SJCRH30 (cell line): Measurements from ENCODE around the gene DNAJB4. TPM values are rescaled to one million over a fixed set of nuclear protein-coding genes. Genes with fewer than 3 reads are reported as not detected.
"Not testable (repeated sequence)": the region's sequence is repeated elsewhere in the genome, so short reads cannot be mapped to it uniquely, and the experiment has no call there.

Experiments
- DNase-seq, 2 experiments: peaks; one replicate each; pipeline ENCODE4 v3.0.0-alpha.2; 2015 to 2020
- H3K27ac ChIP-seq: fragments of 250-450 bp; sonication (Bioruptor Pico); 2 replicates; pipeline ENCODE4 v1.5.1; 2020; ENCODE audit warnings: mild to moderate bottlenecking, moderate library complexity
- H3K27me3 ChIP-seq: fragments of 250-450 bp; sonication (Bioruptor Pico); 2 replicates; pipeline ENCODE4 v1.5.1; 2020; ENCODE audit warnings: mild to moderate bottlenecking, moderate library complexity
- H3K36me3 ChIP-seq: fragments of 250-450 bp; sonication (Bioruptor Pico); 2 replicates; pipeline ENCODE4 v1.5.1; 2020; ENCODE audit warnings: mild to moderate bottlenecking, moderate library complexity
- H3K4me1 ChIP-seq: fragments of 250-450 bp; sonication (Bioruptor Pico); 2 replicates; pipeline ENCODE4 v1.5.1; 2020; ENCODE audit warnings: mild to moderate bottlenecking, moderate library complexity
- H3K4me3 ChIP-seq: fragments of 250-450 bp; sonication (Bioruptor Pico); 2 replicates; pipeline ENCODE4 v1.5.1; 2020; ENCODE audit warnings: mild to moderate bottlenecking, moderate library complexity
- H3K9me3 ChIP-seq: fragments of 250-450 bp; sonication (Bioruptor Pico); replicated peaks from 2 replicates; pipeline ENCODE4 v1.5.1; 2020; ENCODE audit warnings: mild to moderate bottlenecking, moderate library complexity
- total RNA-seq: library from RNA; depleted of rRNA; stranded (reverse); fragments of >200 nt; shearing (Covaris generic); gene quantifications from 2 replicates; pipeline ENCODE4 v1.2.3, GENCODE V29; 2014; rRNA removed

Gene DNAJB4
- total RNA-seq, 1 experiment from 2014 or later, result 35.0 TPM

DNA sequence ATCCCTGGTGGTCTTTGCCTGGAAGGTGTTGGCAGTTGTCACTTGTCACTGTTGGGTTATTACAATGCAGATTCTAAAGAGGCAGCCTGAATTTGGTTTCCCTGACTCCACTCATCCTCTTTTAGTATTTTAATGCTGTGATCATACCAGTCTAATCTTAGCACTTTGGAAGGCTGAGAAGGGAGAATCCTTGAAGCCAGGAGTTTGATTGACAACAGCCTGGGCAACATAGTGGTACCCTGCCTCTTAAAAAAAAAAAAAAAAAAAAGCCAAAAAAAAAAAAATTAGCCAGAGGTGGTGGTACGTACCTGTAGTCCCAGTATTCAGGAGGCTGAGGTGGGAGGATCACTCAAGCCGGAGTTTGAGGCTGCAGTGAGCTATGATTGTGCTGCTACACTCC lies 48.8 kb downstream of the DNAJB4 start:
- H3K4me3 ChIP-seq, result no peak overlapping the region
- no peaks in the 10 kb centered on the region for H3K9me3 ChIP-seq
- no peak for DNase-seq
- H3K4me1 ChIP-seq, result no peaks in the 10 kb centered on the region; the same call in 1 of the 2 replicates
- no peak overlapping the region for H3K27ac ChIP-seq
- no peaks in the 10 kb centered on the region for H3K36me3 ChIP-seq
- H3K27me3 ChIP-seq, result no peaks in the 10 kb centered on the region

GRCh38 chr1:78054559-78054958 lies 49.8 kb downstream of the DNAJB4 start:
- DNase-seq, result no peak
- no peak overlapping the region for H3K27ac ChIP-seq
- no peaks in the 10 kb centered on the region for H3K36me3 ChIP-seq
- H3K4me1 ChIP-seq, result no peaks in the 10 kb centered on the region; the same call in 1 of the 2 replicates
- no peak overlapping the region for H3K4me3 ChIP-seq
- no peaks in the 10 kb centered on the region for H3K9me3 ChIP-seq
- H3K27me3 ChIP-seq, result no peaks in the 10 kb centered on the region

DNA sequence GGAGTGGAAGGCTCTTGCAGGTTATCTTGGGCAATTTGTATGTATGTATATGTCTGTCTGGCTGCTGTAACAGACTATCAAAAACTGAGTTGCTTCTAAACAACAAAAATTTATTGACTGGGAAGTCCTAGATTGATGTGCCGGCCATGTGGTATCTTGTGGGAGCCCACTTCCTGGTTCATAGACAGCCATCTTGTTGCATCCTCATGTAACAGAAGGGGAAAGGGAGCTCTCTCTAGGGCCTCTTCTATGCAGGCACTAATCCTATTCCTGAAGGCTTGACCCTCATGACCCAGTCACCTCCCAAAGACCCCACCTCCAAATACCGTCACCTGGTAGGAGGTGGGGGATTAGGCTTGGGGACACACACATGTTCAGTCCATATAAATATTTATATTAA lies 50.2 kb downstream of the DNAJB4 start:
- no peak overlapping the region for H3K27ac ChIP-seq

GRCh38 chr1:78055565-78056132 lies 50.9 kb downstream of the DNAJB4 start:
- H3K27me3 ChIP-seq, result no peaks in the 10 kb centered on the region
- H3K4me3 ChIP-seq, result no peak overlapping the region
- H3K27ac ChIP-seq, result no peak overlapping the region

More for the DNA sequence above, 50.2 kb downstream of the DNAJB4 start:
- no peaks in the 10 kb centered on the region for H3K36me3 ChIP-seq
- no peak for DNase-seq
- no peaks in the 10 kb centered on the region for H3K9me3 ChIP-seq
- H3K4me3 ChIP-seq, result no peak overlapping the region
- no peaks in the 10 kb centered on the region for H3K27me3 ChIP-seq
- no peaks in the 10 kb centered on the region; the same call in 1 of the 2 replicates for H3K4me1 ChIP-seq

DNA sequence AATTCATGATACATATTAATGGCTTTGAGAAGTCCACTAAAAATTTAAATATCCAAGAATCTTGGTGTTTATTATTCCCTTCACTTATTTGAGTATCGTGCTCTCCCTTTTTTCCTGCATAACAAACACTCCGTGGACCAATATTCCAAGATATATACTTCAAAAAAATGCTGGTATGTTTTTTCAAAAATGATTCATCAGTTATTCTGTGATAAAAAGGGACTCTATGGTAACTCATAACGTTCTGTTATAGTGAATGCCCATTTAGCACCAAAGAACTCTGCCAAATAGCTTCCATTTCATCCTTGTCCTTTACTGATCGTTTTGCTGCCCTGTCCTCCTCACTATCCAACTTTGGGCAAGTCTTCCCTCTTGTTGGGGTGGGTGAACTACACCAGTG lies 53.9 kb downstream of the DNAJB4 start:
- Histone ChIP-seq H3K9me3 (no peaks in the 10 kb centered on the region), H3K27ac (no peak overlapping the region)
- no peak for DNase-seq

More at GRCh38 chr1:78055565-78056132, 50.9 kb downstream of the DNAJB4 start:
- Histone ChIP-seq H3K9me3 (no peaks in the 10 kb centered on the region), H3K36me3 (no peaks in the 10 kb centered on the region), H3K4me1 (no peaks in the 10 kb centered on the region; the same call in 1 of the 2 replicates)
- DNase-seq, result no peak

GRCh38 chr1:78060857-78061563 lies 56.3 kb downstream of the DNAJB4 start:
- Histone ChIP-seq H3K36me3 (no peaks in the 10 kb centered on the region), H3K4me1 (no peaks in the 10 kb centered on the region; the same call in 1 of the 2 replicates), H3K9me3 (no peaks in the 10 kb centered on the region), H3K4me3 (no peak overlapping the region), H3K27ac (no peak overlapping the region), H3K27me3 (no peaks in the 10 kb centered on the region)
- DNase-seq, result no peak

More for the DNA sequence above, 53.9 kb downstream of the DNAJB4 start:
- Histone ChIP-seq H3K4me1 (no peaks in the 10 kb centered on the region; the same call in 1 of the 2 replicates), H3K36me3 (no peaks in the 10 kb centered on the region), H3K27me3 (no peaks in the 10 kb centered on the region), H3K4me3 (no peak overlapping the region)

DNA sequence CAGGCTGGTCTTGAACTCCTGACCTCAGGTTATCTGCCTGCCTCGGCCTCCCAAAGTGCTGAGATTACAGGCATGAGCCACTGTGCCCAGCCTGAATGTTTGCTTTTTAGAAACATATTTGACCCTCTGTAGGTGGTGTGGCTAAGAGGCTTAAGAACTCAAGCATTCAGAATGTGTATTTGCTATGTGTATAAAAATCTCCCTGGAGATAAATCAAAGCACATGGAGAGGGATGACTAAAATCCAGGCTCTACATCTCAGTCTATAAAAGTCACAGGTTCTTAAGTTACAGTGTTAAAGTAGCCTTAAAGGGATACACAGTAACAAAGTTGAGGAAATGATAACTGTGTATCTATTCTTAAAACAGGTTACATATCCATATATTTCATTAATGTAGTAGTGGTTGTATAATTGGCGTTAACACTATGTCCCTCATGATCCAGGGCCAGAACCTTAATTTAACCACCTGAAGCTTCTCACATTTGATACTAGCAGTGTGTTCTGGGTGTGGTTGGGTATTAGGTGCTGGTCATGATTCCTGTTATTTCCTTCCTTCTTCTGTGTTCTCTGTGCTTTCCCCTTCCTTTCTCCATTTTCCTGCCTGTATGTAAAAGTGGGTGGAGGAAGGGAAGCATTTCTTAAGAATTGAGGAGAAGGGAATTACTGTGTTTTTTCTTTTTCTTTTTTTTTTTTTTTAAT lies 57.2 kb downstream of the DNAJB4 start:
- H3K9me3 ChIP-seq, result no peaks in the 10 kb centered on the region

DNA sequence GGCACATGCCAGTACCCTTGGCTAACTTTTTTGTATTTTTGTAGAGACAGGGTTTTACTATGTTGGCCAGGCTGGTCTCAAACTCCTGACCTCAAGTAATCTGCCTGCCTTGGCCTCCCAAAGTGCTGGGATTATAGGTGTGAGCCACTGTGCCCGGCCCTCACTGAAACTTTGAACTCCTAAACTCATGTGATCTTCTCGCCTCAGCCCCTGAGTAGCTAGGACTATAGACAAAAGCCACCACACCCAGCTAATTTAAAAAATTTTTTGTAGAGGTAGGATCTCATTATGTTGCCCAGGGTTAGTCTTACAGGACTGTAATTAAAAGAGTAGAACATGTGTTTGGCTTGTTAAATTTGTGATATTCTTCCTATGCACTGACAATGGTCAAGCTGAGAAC lies 60.1 kb downstream of the DNAJB4 start:
- H3K27ac ChIP-seq, H3K4me1 ChIP-seq, H3K4me3 ChIP-seq, H3K36me3 ChIP-seq, H3K9me3 ChIP-seq, DNase-seq, H3K27me3 ChIP-seq: not testable (repeated sequence)

More for the DNA sequence above, 57.2 kb downstream of the DNAJB4 start:
- no peaks in the 10 kb centered on the region for H3K4me1 ChIP-seq
- H3K4me3 ChIP-seq, result no peak overlapping the region
- DNase-seq, result no peak
- no peak overlapping the region for H3K27ac ChIP-seq
- H3K27me3 ChIP-seq, result no peaks in the 10 kb centered on the region
- H3K36me3 ChIP-seq, result no peaks in the 10 kb centered on the region

Other genes starting within 250 kb of the DNAJB4 start
- 66.5 and 77.8 TPM in 2 replicates for gene USP33, start 245.1 kb upstream of the DNAJB4 start, total RNA-seq
- gene MIGA1, start 225.3 kb upstream of the DNAJB4 start, total RNA-seq, result 8.2 and 8.8 TPM in 2 replicates
- 6.9 and 9.0 TPM in 2 replicates for gene NEXN, start 116.3 kb upstream of the DNAJB4 start, total RNA-seq
- gene FUBP1, start 25.9 kb upstream of the DNAJB4 start, total RNA-seq, result 261 and 295 TPM in 2 replicates
- not detected in 2 replicates for gene GIPC2, start 41.0 kb downstream of the DNAJB4 start, total RNA-seq